HG03442 (cell line): ENCODE data around the gene MTHFD1.
A peak's percentile ranks its signal among the peaks of the same experiment; 100 is the strongest.

Experiments used
- ATAC-seq: cut with Tn5 transposase; IDR thresholded peaks from one replicate; pipeline ENCODE4 v1.9.1; 2021; ENCODE audit warnings: mild to moderate bottlenecking, moderate library complexity; ENCODE audit not compliant: unreplicated experiment

Gene MTHFD1

GRCh38 chr14:64488590-64489099 lies 100.5 kb downstream of the MTHFD1 start:
- ATAC-seq, result no peak

- no peak for ATAC-seq
Measured at GRCh38 chr14:64491637-64492036, 103.5 kb downstream of the MTHFD1 start.

- no peak for ATAC-seq
Measured at GRCh38 chr14:64493455-64493854, 105.3 kb downstream of the MTHFD1 start.

GRCh38 chr14:64495252-64495651 lies 107.1 kb downstream of the MTHFD1 start:
- no peak for ATAC-seq

- no peak for ATAC-seq
Measured at GRCh38 chr14:64496764-64497163, 108.6 kb downstream of the MTHFD1 start.

GRCh38 chr14:64500088-64500487 lies 111.9 kb downstream of the MTHFD1 start:
- no peak for ATAC-seq

- no peak for ATAC-seq
Measured at GRCh38 chr14:64501411-64502171, 113.4 kb downstream of the MTHFD1 start.

- no peak for ATAC-seq
Measured at GRCh38 chr14:64502456-64502855, 114.3 kb downstream of the MTHFD1 start.

GRCh38 chr14:64502887-64503433 lies 114.8 kb downstream of the MTHFD1 start:
- no peak for ATAC-seq

GRCh38 chr14:64503434-64504309 lies 115.5 kb downstream of the MTHFD1 start, which contains the start of gene ZBTB25:
Gene ZBTB25, minus strand, starts transcription at chr14:64503838. Its CDS starts 13,305 bp downstream, at chr14:64490533.
- ATAC-seq, result peak; percentile 58

- peak; percentile 19 for ATAC-seq
Measured at GRCh38 chr14:64504310-64504896, 116.2 kb downstream of the MTHFD1 start, which contains the start of gene ZBTB1. Gene ZBTB1, plus strand, starts transcription at chr14:64504770. Its CDS starts 16,735 bp downstream, at chr14:64521505.

GRCh38 chr14:64504897-64505794 lies 117.0 kb downstream of the MTHFD1 start:
- peak; percentile 15 for ATAC-seq

GRCh38 chr14:64506721-64507120 lies 118.6 kb downstream of the MTHFD1 start:
- no peak for ATAC-seq

- ATAC-seq, result no peak
Measured at GRCh38 chr14:64507376-64508156, 119.4 kb downstream of the MTHFD1 start.

- ATAC-seq, result no peak
Measured at GRCh38 chr14:64508215-64508776, 120.1 kb downstream of the MTHFD1 start.

- no peak for ATAC-seq
Measured at GRCh38 chr14:64509036-64509435, 120.9 kb downstream of the MTHFD1 start.
